Testis (tissue), 3 donors: Measurements from ENCODE around the gene MYO7A. TPM values are rescaled to one million over a fixed set of nuclear protein-coding genes. Genes with fewer than 3 reads are reported as not detected.

Source experiments
- DNase-seq: peaks from one replicate; pipeline ENCODE4 v3.0.0-alpha.2; 2019
- H3K27ac ChIP-seq, 2 donors: fragments of 200-600 bp; sonication (generic); one replicate each; pipeline ENCODE4 v1.5.1; 2019
- H3K27me3 ChIP-seq: fragments of 200-600 bp; sonication (generic); one replicate; pipeline ENCODE4 v1.5.1; 2019
- H3K36me3 ChIP-seq: fragments of 200-600 bp; sonication (generic); one replicate; pipeline ENCODE4 v1.5.1; 2017; ENCODE audit warnings: low read depth; ENCODE audit errors: missing control alignments
- H3K4me1 ChIP-seq: fragments of 200-600 bp; sonication (generic); one replicate; pipeline ENCODE4 v1.5.1; 2019
- H3K4me3 ChIP-seq, 2 donors: fragments of 200-600 bp; sonication (generic); one replicate each; pipeline ENCODE4 v1.5.1; 2017 to 2019
- H3K9me3 ChIP-seq: fragments of 200-600 bp; sonication (generic); one replicate; pipeline ENCODE4 v1.5.1; 2017
- CTCF ChIP-seq, 3 experiments: fragments of 450-650 bp in 2 of 3; fragments of 200-600 bp in 1 of 3; sonication (generic) in 1 of 3; IDR thresholded peaks; one replicate each; pipeline ENCODE4 v1.5.1; 2016 to 2019; ENCODE audit warnings: antibody characterized with exemption in 3 of 3, mild to moderate bottlenecking in 2 of 3, moderate library complexity in 1 of 3
- POLR2A ChIP-seq: fragments of 450-650 bp; IDR thresholded peaks from one replicate; pipeline ENCODE4 v1.6.1; 2017; ENCODE audit warnings: antibody characterized with exemption, mild to moderate bottlenecking, moderate library complexity
- WGBS, 2 donors: methylation state at CpG; one replicate each; pipeline ENCODE4 v1.1.5; 2018; 5-methylcytosine and 5-hydroxymethylcytosine counted together
- intact Hi-C: fragments of 100-400 bp; cut with DNase I; formaldehyde crosslinking; loops from one replicate; pipeline ENCODE4 v1.15.1; 2023; ENCODE audit warnings: low total_unique reads
- polyA plus RNA-seq: library from polyadenylated mRNA; stranded (reverse); fragments of 350-450 nt; fragmentation: Illumina TruSeq; extraction: RNeasy Lipid Tissue Mini Kit (QIAGEN cat#74804); gene quantifications from one replicate; pipeline ENCODE4 v1.2.3, GENCODE V29; 2014; ENCODE audit warnings: low read depth, low replicate concordance; ENCODE audit not compliant: insufficient read depth
- total RNA-seq, 2 donors: library from RNA; depleted of rRNA; stranded (reverse); fragments of >200 nt; gene quantifications; one replicate each; pipeline ENCODE4 v1.2.3, GENCODE V29; 2016

MYO7A gene
- total and polyA plus RNA-seq, 3 donors from 2014 or later: 40.1 to 239 (median 161) TPM

- Histone ChIP-seq H3K4me3 (no peak overlapping the region), H3K9me3 (no peaks in the 10 kb centered on the region), H3K36me3 (no peaks in the 10 kb centered on the region), H3K4me1 (peaks cover 21% of the 10 kb centered on the region), H3K27ac (no peak overlapping the region), H3K27me3 (no peaks in the 10 kb centered on the region)
- no peak for TF ChIP-seq CTCF (IDR thresholded peaks at IDR 0.05)
- TF ChIP-seq POLR2A: no peak
- DNase-seq: no peak
- intact Hi-C loops: no loop called here
- WGBS, 2 donors: 69 to 81% methylated on average over 1 of the region's 1 CpG
Measured at GRCh38 chr11:77147036-77147315, 18.9 kb downstream of the MYO7A start.

GRCh38 chr11:77147668-77148321, 19.7 kb downstream of the MYO7A start:
- 35 to 48% methylated on average over 4 to 38 of the region's 47 CpGs for WGBS, 2 donors
- intact Hi-C loops: no loop called here
- Histone ChIP-seq H3K27me3 (no peaks in the 10 kb centered on the region), H3K4me3 (peak overlapping the region; percentile 18 to 51), H3K4me1 (peaks cover 28% of the 10 kb centered on the region), H3K36me3 (no peaks in the 10 kb centered on the region), H3K27ac (no peak overlapping the region), H3K9me3 (no peaks in the 10 kb centered on the region)
- TF ChIP-seq CTCF (IDR thresholded peaks at IDR 0.05) (no peak), POLR2A (no peak)
- no peak for DNase-seq

GRCh38 chr11:77148963-77149715, 21.1 kb downstream of the MYO7A start:
- peaks cover 38% of the 10 kb centered on the region for H3K4me1 ChIP-seq
- no peak overlapping the region for H3K4me3 ChIP-seq
- H3K27ac ChIP-seq: no peak overlapping the region
- WGBS, 2 donors: 96 to 97% methylated on average over 4 to 8 of the region's 8 CpGs
- TF ChIP-seq CTCF (IDR thresholded peaks at IDR 0.05): no peak
- TF ChIP-seq POLR2A: no peak
- H3K27me3 ChIP-seq: no peaks in the 10 kb centered on the region
- DNase-seq: no peak
- intact Hi-C loops: no loop called here
- no peaks in the 10 kb centered on the region for H3K36me3 ChIP-seq
- H3K9me3 ChIP-seq: no peaks in the 10 kb centered on the region

GRCh38 chr11:77149716-77150392, 21.8 kb downstream of the MYO7A start:
- Histone ChIP-seq H3K9me3 (no peaks in the 10 kb centered on the region), H3K4me1 (peaks cover 41% of the 10 kb centered on the region), H3K27ac (no peak overlapping the region), H3K36me3 (no peaks in the 10 kb centered on the region), H3K4me3 (no peak overlapping the region), H3K27me3 (no peaks in the 10 kb centered on the region)
- 78 to 87% methylated on average over 10 to 12 of the region's 12 CpGs for WGBS, 2 donors
- no peak for DNase-seq
- intact Hi-C loops: no loop called here
- no peak for TF ChIP-seq POLR2A
- TF ChIP-seq CTCF (IDR thresholded peaks at IDR 0.05): no peak
